Smooth muscle cell (in vitro differentiated cells): Measurements from ENCODE around the gene YWHAE. TPM values are rescaled to one million over a fixed set of nuclear protein-coding genes. Genes with fewer than 3 reads are reported as not detected.

ENCODE experiments used
- DNase-seq: peaks from one replicate; lab custom pipeline; 2025; ENCODE audit not compliant: unreplicated experiment; lab: John Stamatoyannopoulos, UW
- H2AFZ ChIP-seq: fragments of 200-600 bp; sonication (generic); 2 replicates; pipeline ENCODE4 v1.6.0; 2016; ENCODE audit warnings: antibody characterized with exemption, low read depth, mild to moderate bottlenecking
- H3F3A ChIP-seq: fragments of 200-600 bp; sonication (generic); 2 replicates; pipeline ENCODE4 v1.6.0; 2017; ENCODE audit warnings: antibody characterized with exemption, low read depth
- H3K27ac ChIP-seq: fragments of 200-600 bp; sonication (generic); 2 replicates; pipeline ENCODE4 v1.5.1; 2016; ENCODE audit warnings: low read depth, mild to moderate bottlenecking
- H3K27me3 ChIP-seq: fragments of 200-600 bp; sonication (generic); 2 replicates; pipeline ENCODE4 v1.6.1; 2016; ENCODE audit warnings: low read depth, mild to moderate bottlenecking
- H3K36me3 ChIP-seq: fragments of 200-600 bp; sonication (generic); 2 replicates; pipeline ENCODE4 v1.5.1; 2016; ENCODE audit warnings: low read depth
- H3K4me1 ChIP-seq: fragments of 200-600 bp; sonication (generic); 2 replicates; pipeline ENCODE4 v1.5.1; 2016; ENCODE audit warnings: low read depth
- H3K4me2 ChIP-seq: fragments of 200-600 bp; sonication (generic); 2 replicates; pipeline ENCODE4 v1.6.0; 2016; ENCODE audit warnings: mild to moderate bottlenecking
- H3K4me3 ChIP-seq: fragments of 200-600 bp; sonication (generic); 2 replicates; pipeline ENCODE4 v1.5.1; 2016; ENCODE audit warnings: mild to moderate bottlenecking
- H3K79me2 ChIP-seq: fragments of 200-600 bp; sonication (generic); 2 replicates; pipeline ENCODE4 v1.6.0; 2016; ENCODE audit warnings: low read depth, mild to moderate bottlenecking
- H3K9ac ChIP-seq: fragments of 200-600 bp; sonication (generic); 2 replicates; pipeline ENCODE4 v1.6.0; 2016; ENCODE audit warnings: low read depth
- H3K9me3 ChIP-seq: fragments of 200-600 bp; sonication (generic); replicated peaks from 2 replicates; pipeline ENCODE4 v1.5.1; 2016; ENCODE audit warnings: low read depth
- H4K20me1 ChIP-seq: fragments of 200-600 bp; sonication (generic); 2 replicates; pipeline ENCODE4 v1.6.0; 2016; ENCODE audit warnings: low read depth
- WGBS: methylation state at CpG from one replicate; pipeline ENCODE4 v1.1.7; 2016; ENCODE audit warnings: low lambda C conversion rate; 5-methylcytosine and 5-hydroxymethylcytosine counted together
- polyA plus RNA-seq: library from polyadenylated mRNA; unstranded; fragments of >200 nt; fragmentation: Nextera tagmentation; extraction: Ambion mirVana; gene quantifications from 2 replicates; pipeline ENCODE4 v1.2.1, GENCODE V29; 2016
- total RNA-seq: library from RNA; depleted of rRNA; stranded (reverse); fragments of >200 nt; gene quantifications from 2 replicates; pipeline ENCODE4 v1.2.3, GENCODE V29; 2014
- TF ChIP-seq, protein P1 (sequence below): fragments of 200-600 bp; sonication (generic); IDR thresholded peaks from 2 replicates; pipeline ENCODE4 v1.5.1; 2017; ENCODE audit warnings: borderline replicate concordance, mild to moderate bottlenecking, antibody characterized with exemption; ENCODE audit not compliant: insufficient read depth, poor library complexity, severe bottlenecking

YWHAE gene
- total and polyA plus RNA-seq, 2 experiments from 2014 or later: 383 to 662 TPM

GRCh38 chr17:1423456-1424135 is 23.6 kb upstream of the YWHAE start:
- peaks cover 46% of the 10 kb centered on the region for H3K79me2 ChIP-seq

DNA sequence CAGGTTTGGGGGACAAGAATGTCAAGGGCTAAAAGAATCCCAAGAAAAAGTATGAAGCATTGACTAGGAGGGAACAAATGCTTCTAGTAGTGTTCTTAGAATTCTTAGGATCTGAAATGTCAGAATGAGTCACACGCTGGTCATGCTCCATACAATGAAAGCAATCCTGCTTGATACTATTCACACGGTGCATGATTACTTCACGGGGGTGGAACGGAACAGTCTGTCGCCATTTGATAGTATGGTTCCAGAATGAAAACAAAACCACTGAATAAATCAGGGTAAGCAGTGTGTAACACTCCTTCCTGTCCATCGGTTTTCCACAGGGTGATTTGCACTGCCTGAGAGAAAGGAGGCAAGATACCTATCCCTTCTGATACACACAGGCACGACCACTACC is 22.9 kb upstream of the YWHAE start:
- Histone ChIP-seq H2AFZ (no peak overlapping the region), H3K27me3 (no peaks in the 10 kb centered on the region), H3K4me1 (no peaks in the 10 kb centered on the region), H3F3A (peaks cover 7% of the 10 kb centered on the region), H3K36me3 (peaks cover 9% of the 10 kb centered on the region), H3K4me3 (no peak overlapping the region), H3K79me2 (peaks cover 42% of the 10 kb centered on the region), H4K20me1 (peaks cover 81% of the 10 kb centered on the region), H3K9me3 (no peaks in the 10 kb centered on the region), H3K4me2 (peak overlapping the region; percentile 28), H3K9ac (no peak overlapping the region), H3K27ac (peak overlapping the region; percentile 79)
- DNase-seq: no peak
- TF ChIP-seq, protein P1, sequence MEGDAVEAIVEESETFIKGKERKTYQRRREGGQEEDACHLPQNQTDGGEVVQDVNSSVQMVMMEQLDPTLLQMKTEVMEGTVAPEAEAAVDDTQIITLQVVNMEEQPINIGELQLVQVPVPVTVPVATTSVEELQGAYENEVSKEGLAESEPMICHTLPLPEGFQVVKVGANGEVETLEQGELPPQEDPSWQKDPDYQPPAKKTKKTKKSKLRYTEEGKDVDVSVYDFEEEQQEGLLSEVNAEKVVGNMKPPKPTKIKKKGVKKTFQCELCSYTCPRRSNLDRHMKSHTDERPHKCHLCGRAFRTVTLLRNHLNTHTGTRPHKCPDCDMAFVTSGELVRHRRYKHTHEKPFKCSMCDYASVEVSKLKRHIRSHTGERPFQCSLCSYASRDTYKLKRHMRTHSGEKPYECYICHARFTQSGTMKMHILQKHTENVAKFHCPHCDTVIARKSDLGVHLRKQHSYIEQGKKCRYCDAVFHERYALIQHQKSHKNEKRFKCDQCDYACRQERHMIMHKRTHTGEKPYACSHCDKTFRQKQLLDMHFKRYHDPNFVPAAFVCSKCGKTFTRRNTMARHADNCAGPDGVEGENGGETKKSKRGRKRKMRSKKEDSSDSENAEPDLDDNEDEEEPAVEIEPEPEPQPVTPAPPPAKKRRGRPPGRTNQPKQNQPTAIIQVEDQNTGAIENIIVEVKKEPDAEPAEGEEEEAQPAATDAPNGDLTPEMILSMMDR: no peak
- 47% methylated on average over 7 of the region's 7 CpGs for WGBS

More at GRCh38 chr17:1423456-1424135, 23.6 kb upstream of the YWHAE start:
- H3K27ac ChIP-seq: peak overlapping the region; percentile 79
- no peak overlapping the region for H3K4me2 ChIP-seq
- WGBS: 82% methylated on average over 10 of the region's 10 CpGs
- peaks cover 7% of the 10 kb centered on the region for H3F3A ChIP-seq
- peaks cover 87% of the 10 kb centered on the region for H4K20me1 ChIP-seq
- DNase-seq: no peak
- H3K36me3 ChIP-seq: peaks cover 9% of the 10 kb centered on the region
- no peaks in the 10 kb centered on the region for H3K9me3 ChIP-seq
- H2AFZ ChIP-seq: no peak overlapping the region
- TF ChIP-seq, protein P1: no peak
- H3K4me1 ChIP-seq: no peaks in the 10 kb centered on the region
- no peak overlapping the region for H3K9ac ChIP-seq
- no peaks in the 10 kb centered on the region for H3K27me3 ChIP-seq
- H3K4me3 ChIP-seq: no peak overlapping the region

- Histone ChIP-seq H3K4me1 (no peaks in the 10 kb centered on the region), H3K36me3 (peaks cover 9% of the 10 kb centered on the region), H3K79me2 (peaks cover 28% of the 10 kb centered on the region), H4K20me1 (peaks cover 68% of the 10 kb centered on the region), H3K9me3 (no peaks in the 10 kb centered on the region), H3K27me3 (no peaks in the 10 kb centered on the region), H3K9ac (no peak overlapping the region), H3F3A (peaks cover 7% of the 10 kb centered on the region), H3K4me2 (no peak overlapping the region), H2AFZ (no peak overlapping the region), H3K4me3 (no peak overlapping the region), H3K27ac (no peak overlapping the region)
- 97% methylated on average over 11 of the region's 11 CpGs for whole genome bisulfite sequencing
- TF ChIP-seq, protein P1: no peak
- DNase-seq: no peak
Measured at GRCh38 chr17:1421470-1421869, 21.4 kb upstream of the YWHAE start.

- peaks cover 9% of the 10 kb centered on the region for H3K36me3 ChIP-seq
- peaks cover 7% of the 10 kb centered on the region for H3F3A ChIP-seq
- no peaks in the 10 kb centered on the region for H3K9me3 ChIP-seq
- H3K27me3 ChIP-seq: no peaks in the 10 kb centered on the region
- H3K27ac ChIP-seq: no peak overlapping the region
- peaks cover 23% of the 10 kb centered on the region for H3K79me2 ChIP-seq
- H3K4me3 ChIP-seq: no peak overlapping the region
- WGBS: 96% methylated on average over 2 of the region's 2 CpGs
- H2AFZ ChIP-seq: no peak overlapping the region
- no peaks in the 10 kb centered on the region for H3K4me1 ChIP-seq
- H3K9ac ChIP-seq: no peak overlapping the region
- H3K4me2 ChIP-seq: no peak overlapping the region
- H4K20me1 ChIP-seq: peaks cover 63% of the 10 kb centered on the region
- no peak for DNase-seq
- TF ChIP-seq, protein P1: no peak
Measured at GRCh38 chr17:1420981-1421380, 21.0 kb upstream of the YWHAE start.
